HG03354 (cell line): ENCODE data around the gene STK24.

Experiments used
- ATAC-seq: cut with Tn5 transposase; IDR thresholded peaks from one replicate; pipeline ENCODE4 v1.9.1; 2021; ENCODE audit warnings: mild to moderate bottlenecking; ENCODE audit not compliant: unreplicated experiment, poor library complexity, severe bottlenecking

Gene STK24

DNA sequence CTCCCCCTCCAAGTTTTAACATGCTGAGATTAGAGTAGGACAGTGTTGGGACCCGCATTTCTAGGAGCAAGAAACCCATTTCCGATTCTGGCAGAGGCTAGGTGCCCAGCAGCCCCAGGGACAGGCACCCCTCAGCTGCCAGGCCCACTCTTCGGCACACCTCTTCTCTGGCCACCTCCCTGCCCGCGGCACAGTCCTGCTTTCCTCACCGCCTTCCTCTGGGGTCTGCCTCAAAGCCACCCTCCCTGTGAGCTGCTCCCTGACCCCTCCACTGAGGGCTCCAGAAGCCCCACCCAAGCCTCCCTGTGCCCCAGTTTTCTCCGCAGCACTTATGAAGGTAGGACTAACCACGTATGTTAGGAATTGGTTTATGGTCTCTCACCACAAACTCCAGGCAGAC lies 79.9 kb downstream of the STK24 start:
- no peak for ATAC-seq

DNA sequence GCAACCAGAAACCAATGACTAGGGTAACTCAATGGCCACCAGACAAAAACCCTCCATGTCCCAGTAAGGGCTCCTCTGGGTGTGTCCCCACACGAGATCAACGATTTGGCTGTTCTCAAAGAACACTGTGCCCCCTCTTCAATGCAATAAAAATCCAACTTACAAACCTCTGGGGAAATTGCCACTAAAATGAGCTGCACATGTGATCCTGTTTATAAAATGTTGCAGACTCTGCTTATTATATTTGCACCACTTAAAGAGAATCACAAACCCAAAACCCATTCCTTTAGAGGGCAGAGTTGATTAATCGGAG lies 80.5 kb downstream of the STK24 start:
- no peak for ATAC-seq

DNA sequence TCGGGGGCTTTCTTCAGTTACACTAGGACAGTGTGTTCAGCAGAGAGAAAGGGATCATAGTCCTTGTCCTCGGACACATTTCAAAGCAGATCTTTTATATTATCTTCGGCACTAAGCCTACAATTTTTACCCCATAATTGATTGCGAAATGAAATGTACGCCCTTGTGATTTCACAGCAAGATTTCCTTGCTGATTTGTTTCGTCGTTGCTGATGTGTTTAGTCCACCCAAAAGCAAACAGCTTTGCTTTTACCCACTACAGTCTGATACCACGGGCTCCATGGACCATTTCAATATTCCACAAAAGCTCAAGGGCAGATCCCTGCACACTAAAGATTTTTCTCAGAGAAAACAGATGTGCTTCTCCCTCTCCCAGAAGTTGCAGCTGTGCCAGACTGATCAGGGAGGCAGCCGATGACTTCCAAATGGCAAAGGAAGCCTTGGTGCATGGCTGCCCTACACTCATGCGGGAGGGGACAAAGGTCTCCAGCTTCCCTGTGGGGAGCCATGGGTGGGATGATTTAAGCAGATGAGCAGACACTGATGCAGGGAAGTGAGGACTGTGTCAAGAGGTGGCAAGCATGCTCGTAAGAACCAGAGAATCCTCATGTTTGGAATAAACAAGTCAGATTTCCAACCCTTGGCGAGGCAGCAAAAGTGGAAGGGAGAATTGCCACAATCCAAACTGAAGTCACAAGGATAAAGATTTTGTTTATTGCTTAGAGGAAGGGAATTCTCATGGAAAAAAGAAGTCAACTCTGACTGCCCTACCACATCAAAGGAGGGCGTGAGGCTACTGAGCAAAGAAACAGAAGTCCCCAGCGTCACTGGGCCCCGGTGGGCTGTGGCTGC lies 81.1 kb downstream of the STK24 start:
- ATAC-seq: no peak

DNA sequence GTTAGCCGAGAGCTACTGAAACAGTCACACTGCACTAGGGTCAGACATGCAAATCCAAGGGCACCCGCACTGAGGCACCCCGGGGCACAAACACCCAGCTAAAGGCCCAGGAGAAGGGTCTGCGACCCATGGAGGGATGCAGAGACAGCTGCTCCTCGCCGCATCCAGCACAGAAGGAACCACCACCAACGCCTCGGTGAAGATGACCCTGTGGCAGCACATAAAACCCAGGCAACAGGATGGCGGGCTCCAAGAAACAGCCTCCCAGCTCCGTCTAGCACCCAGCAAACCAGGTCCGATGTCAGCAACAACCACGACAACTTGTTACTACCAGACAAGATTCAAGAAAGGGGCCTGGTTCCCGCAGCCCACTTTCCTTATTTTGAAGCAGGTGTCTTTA lies 82.1 kb downstream of the STK24 start:
- no peak for ATAC-seq

DNA sequence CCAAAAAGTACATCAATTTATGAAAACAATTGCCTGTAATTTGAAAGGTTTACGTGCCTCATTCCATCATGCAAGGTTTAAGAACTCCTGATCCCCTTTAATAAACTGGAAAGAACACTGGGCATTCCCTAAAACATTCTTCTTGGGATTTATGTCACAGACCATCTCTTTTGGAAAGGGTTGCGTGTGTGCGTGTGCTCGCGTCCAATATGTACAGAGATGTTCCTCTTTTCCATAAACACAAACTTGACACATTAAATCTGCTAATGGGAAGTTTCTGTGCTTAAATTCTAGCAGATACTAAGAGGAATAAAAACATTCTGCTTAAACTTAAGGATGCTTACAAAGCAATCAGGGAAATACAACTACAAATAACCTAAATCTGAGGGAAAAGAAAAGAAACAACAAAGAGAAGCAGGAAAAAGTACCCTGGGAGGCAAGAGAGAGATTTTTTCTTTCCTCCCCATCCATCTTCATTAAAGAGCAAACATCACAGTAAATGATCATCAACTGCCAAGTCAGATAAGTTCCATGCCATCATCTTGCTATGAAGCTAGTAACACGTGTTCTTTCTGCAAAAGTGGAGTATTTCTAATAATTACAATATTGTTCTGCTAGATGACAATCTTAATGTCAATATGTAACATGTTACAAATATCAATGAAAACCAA lies 83.7 kb downstream of the STK24 start:
- no peak for ATAC-seq

DNA sequence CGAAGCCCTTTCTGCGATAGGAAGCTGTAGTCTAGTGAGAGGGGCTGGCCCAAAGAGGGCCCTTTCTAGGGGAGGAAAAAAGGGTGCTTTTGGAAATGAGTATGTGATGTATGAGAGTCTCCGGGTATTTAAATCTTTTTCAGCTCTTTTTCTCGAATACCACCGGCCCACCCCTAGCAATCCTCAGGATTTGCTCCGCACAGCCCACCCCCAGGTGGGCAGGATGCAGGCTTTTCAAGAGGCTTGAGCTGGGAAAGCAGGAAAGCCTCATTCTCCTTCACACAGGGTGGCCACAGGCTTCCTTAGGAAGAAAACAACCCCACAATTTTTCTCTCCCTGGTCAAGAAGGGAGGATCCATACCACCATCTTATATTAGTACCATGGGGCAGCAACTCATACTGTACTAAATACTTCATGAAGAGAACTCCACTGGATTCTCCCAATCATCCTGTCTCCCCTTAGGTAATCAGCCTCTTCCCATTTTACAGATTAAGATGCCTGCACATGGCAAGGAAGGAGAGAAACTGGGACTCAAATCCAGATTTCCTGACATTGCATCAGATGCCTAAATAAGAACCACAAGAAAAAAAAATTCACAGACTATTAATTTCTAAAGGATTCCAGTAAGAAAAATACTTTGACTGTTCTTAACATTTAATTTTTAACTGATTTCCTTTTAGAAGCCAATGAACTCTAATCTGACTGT lies 84.4 kb downstream of the STK24 start:
- ATAC-seq: no peak

DNA sequence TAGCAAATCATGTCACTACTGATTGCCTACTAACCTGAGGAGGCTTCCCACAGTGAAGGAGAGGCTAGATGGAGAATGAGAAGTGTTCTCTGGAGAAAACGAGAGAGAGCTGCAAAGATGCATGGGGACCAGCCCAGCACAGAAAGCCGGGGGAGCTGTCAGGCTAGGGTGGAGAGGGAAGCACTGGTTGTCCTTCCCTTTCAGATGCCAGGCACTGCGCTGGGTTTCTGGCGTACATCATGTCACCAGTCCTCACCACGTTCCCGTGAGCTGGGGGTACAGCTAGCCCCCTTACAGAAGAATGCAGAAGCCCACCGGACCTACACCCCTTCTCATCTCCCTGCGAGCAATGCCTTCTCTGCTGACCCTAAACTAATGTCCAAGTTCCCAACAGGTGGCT lies 86.0 kb downstream of the STK24 start:
- ATAC-seq: no peak

DNA sequence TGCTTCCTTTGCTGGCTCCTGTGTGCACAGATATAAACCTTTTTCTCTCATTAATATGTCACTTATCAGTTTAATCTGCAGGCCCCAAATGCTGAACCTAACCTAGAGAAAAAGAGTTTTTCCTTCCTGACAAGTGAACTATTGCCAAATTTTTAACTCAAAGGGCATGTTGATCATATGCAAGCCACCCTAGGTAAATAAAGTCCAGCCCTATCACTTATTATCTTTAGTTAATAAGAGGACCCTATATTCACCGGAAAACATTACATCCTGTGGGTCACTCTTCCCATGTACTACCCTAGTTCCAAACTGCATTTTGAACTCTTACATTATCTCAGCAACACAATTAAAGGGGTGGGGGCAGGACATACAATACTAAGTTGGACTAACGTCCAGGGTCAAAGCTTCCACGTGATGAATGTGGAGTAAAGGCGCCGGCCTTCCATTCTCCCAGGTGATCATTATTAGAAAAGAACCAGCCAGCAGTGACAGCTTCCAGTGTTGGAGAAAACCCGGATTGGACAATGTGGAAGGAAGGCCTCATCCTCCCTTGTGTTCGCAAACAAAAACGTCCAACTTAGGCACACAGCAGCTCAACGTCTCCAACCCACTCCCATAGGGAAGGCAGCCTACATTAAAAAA lies 86.6 kb downstream of the STK24 start:
- no peak for ATAC-seq

DNA sequence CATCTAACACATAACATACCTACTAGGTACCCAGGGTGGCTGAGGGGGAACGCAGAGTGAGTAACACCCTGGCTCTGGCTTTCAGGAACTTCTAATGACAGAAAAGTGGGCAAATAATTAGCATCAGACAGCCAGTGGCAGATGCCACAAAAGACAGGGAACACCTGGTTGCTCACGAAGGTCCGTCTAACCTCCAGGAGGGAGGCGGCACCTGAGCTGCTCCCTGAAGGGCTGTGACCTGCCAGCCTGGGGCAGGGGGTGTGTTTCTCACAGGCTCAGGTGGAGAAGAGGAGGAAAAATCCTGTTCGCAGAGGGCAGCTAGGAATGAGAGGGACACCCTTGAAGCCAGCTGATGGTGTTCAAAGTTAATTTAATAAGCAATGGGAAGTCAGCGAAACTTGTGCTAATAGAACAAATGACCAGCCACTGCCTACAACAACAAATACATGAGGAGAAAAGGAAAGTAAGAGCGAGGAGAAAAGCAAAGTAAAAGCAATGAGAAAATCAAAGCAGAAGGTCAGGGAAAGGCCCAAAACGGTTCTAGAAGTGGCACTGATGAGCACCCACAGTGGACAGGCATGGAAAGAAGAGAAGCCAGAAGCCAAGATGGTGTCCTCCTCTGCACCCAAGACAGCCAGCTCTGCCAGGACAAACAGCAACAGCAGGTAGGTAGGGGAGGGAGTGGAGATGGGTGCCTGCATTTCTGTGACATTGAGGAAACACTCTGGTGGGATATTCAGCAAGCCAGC lies 87.3 kb downstream of the STK24 start:
- no peak for ATAC-seq

DNA sequence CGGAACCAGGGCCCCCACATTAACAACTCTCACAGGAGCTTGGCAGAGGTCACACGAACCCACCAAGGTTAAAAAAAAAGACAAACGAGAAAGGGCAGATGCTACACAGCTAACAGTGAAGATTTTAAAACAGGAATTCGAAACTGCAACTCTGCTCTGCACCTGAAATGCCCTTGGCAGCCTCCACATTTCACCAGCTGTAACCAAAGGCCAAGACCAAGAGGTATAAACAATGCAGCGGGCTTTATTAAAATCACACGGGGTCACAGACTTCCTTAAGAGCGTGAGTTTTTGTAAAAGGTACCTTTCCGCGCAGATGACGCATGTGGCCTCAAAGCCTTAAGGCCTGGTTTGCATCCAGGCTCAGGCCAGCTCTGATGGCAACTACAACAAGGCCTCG lies 88.2 kb downstream of the STK24 start:
- ATAC-seq: peak; percentile 70

DNA sequence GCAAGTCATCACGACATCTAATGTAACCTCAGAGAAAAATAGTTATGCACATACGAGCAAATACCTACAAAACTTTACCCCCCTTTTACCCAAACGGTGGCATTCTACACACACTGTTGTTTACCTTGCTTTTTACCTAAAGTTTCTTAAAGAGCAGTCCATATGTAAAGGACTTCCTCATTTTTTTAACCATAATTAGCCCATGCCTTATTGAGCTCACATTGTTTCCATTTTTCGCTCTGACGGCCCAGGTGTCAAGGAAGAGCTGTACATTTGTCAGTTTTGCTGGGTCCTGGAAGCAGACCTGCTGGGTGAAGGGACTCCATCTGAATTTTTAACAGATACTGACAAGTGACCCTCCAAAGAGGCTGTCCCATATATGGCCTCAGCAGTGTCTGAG lies 89.4 kb downstream of the STK24 start:
- ATAC-seq: no peak

DNA sequence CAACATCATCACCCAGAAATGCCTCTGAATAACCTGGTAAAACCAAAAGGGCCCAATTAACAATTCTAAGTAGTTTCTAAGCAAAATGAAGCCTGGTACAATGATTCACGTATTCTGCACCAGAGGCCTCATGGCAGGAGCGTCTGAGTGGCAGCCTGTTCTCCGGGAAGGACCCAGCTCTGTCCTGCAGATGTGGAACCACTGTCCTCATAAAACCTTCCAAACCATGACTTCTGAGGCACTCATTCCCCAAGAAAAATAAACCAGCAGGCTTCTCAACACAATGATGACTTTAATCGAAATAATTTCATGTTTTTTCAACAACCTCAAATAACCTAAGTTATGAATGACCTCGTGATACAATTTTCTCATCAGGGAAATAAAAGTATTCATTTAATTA lies 89.9 kb downstream of the STK24 start:
- no peak for ATAC-seq

DNA sequence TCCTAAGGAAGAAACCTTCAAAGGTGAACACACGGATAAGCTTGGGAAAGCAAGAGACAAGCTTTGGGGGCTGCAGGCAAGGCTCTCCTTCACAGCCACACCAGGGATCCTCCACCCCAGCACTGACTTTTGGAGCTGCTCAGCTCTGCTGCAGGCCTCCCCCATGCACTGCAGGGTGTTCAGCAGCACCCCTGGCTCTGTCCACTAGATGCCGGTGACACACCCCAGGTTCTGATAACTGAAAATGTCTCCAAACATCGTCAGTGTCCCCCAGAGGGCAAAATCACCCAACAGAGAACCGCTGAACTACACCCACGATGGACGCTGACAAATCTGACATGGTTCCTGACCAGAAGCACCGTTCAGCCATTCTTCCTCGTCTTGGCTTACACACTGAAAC lies 90.5 kb downstream of the STK24 start:
- no peak for ATAC-seq

DNA sequence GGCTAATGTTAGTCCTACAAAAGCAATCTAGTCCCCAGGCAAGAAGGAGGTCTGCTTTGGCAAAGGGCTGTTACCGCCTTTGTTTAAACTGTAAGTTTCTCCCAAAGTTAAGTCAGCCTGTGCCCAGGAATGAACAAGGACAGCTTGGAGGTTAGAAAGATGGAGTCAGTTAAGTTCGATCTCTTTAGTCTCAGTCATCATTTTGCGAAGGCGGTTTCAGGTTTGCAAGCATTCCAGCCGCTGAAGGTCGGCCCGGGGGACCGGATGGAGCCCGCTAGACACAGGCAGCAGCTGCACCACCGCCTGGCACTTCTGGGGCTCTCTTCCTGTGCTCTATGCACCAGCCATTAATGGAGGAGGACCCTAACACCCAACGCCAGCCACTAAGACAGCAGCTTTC lies 91.3 kb downstream of the STK24 start:
- no peak for ATAC-seq

DNA sequence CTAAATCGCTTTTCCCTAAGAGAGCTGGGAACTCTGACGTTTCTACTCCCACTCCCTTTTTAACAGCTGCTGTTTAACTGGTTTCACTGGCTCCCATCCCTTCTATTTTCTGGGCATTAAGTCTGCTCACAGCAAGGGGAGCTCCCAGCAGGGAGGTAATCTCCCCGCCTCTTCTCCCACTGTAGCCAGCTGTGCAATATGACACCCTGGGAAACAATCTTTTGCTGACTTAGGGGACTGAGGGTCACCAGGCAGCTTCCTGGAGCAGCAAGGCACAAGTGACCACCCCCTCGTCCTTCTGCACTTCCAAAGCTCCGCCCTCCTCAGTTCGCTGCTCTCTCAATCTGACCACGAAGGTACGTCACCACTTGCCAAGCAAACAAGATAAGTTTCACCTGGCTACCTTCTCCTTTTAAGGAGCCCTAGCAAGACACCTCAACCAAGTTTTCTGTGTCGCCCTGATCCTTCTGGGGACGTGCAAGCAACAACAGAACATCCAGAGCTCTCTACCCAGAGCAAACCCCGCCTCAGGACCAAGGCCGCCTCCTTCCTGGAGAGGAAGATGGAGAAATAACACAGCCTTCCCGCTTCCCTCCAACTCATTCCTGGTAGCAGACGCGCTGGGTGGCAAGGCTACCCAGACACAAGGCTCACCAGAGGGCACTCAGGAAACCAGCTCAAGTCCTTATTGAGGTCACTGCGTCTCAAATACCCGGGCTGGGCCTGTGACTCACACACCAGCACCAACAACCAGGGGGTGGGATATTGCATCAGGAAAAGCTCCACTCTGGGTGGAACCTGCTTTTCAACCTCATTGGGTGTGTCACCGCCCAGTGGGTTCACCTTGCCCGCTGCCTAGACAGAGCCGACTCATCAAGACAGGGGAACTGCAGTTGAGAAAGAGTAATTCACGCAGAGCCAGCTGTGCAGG lies 92.4 kb downstream of the STK24 start:
- ATAC-seq: peak; percentile 48

DNA sequence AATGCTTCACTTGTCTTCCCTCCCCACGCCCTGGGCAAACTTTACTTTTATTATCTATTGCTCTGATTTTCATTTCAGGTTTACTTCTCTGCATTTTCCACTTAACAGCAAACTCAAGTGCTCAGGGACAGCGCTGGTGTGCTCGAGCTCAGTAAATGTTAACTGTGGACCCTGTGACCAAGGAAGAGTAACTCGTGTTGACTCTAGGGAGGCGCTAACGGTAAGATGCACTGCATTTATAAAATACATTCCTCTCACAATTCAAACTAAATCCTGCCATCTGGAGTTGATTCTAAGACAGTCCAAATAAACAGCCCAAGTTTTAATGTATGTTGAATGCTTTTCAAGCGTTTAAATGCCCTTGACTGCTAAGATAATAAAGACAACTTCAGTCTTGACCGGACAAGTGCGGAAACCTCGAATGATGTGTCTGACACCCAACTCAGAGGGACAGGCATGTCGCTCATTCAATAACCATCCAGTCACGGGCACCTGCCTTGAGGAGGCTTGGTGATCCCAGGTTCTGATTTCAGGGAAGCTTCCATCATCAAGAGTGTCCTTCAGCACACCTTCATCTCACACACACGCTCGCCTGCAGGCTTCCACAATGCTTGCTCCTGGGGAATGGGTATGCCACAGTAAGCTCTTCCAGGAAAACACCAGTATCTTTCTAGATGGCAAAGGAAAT lies 93.2 kb downstream of the STK24 start:
- ATAC-seq: no peak

DNA sequence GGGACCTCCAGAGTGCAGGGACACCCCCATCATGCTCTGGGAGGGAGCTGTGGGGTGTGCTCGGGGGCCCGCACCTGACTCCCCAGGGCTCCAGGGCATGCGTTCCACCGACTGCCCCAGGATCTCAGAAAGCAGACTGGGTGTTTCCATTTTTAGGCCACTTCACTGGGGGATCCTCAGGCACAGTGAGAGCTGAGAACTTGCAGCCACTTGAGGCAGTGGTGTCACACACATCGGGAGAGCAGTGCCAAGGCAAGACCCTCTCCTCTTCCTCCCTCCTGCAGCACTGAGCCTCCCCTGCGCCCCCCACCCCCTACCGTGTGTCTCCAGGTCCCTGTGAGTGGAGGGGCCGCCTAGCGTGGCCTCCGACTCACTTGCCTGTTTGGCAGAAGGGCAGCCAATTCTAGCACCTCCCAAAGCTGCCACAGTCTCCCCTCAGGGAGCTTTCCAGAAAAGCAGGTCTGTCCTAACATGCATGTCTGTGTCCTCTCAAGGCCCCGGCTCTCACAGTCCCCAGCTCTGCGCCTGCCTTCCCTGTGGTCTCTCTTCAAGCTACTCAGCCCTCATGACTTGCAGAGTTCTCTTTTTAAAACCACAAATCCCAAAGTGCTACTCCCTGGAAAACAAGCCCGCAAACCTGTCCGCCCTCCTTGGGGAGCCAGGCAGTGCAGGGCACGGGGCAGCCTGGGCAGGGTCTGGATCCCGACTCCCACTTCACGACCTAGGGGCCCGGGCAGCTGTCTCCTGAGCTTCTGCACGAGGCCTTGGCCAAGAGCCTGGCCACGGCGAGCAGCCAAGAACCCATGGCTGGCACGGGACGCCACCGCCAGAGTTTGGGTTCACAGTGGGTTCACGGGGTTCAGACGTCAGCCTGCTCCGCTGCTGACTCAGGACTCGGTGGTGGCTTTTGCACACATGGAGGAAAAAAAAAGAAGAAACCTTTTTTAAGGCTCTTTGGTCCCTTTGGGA lies 94.1 kb downstream of the STK24 start:
- ATAC-seq: no peak
